PC-9 (cell line): ENCODE results near the gene C5orf47.

ENCODE experiments used
- CTCF ChIP-seq: fragments of 200-600 bp; sonication (generic); conservative IDR thresholded peaks from 2 replicates; pipeline ENCODE4 v1.6.1; 2017; ENCODE audit warnings: mixed run types, antibody characterized with exemption, mild to moderate bottlenecking, moderate library complexity
- EZH2 ChIP-seq: fragments of 200-600 bp; sonication (generic); IDR thresholded peaks from 2 replicates; pipeline ENCODE4 v1.8.0; 2017; ENCODE audit warnings: antibody characterized with exemption, low read depth

GRCh38 chr5:173972607-173972924 is 16.4 kb upstream of the C5orf47 start:
- no peak for TF ChIP-seq CTCF
- no peak for TF ChIP-seq EZH2
